Esophagus squamous epithelium (tissue), 4 donors: ENCODE measurements around the gene DOCK2.

ENCODE experiments used
- CTCF ChIP-seq, 6 experiments: fragments of 450-650 bp in 4 of 6; fragments of 200-600 bp in 2 of 6; sonication (generic) in 2 of 6; IDR thresholded peaks; one replicate each; pipeline ENCODE4 v1.5.1; 2016 to 2019; ENCODE audit warnings: antibody characterized with exemption in 6 of 6, mild to moderate bottlenecking in 4 of 6, moderate library complexity in 4 of 6
- POLR2A ChIP-seq, 4 donors: fragments of 450-650 bp; IDR thresholded peaks; one replicate each; pipeline ENCODE4 v1.6.1; 2017; ENCODE audit warnings: antibody characterized with exemption in 4 of 4, mild to moderate bottlenecking in 4 of 4, moderate library complexity in 3 of 4

GRCh38 chr5:169710675-169711074, 73.6 kb downstream of the DOCK2 start:
- TF ChIP-seq CTCF (IDR thresholded peaks at IDR 0.05) (no peak), POLR2A (IDR thresholded peaks at IDR 0.05) (no peak)
